HCT116 (cell line): ENCODE results near the gene TMUB1. TPM values are rescaled to one million over a fixed set of nuclear protein-coding genes. Genes with fewer than 3 reads are reported as not detected.

ENCODE experiments used
- ATAC-seq: fragments of 200-7000 bp; cut with Tn5 transposase; 2 replicates; pipeline ENCODE4 v1.9.1; 2020; ENCODE audit warnings: mild to moderate bottlenecking, moderate library complexity
- BruUV-seq: library from RNA; stranded (reverse); fragments of 400-500 nt; replicated peaks from 2 replicates; lab custom pipeline; 2021; lab: Mats Ljungman, UMichigan
- CTCF ChIA-PET: fragments of 300-600 bp; sonication (Branson Sonifier 250); formaldehyde crosslinking; loops from one replicate; lab custom pipeline; 2021; ENCODE audit warnings: antibody characterized with exemption; lab: Charles Lee
- POLR2A ChIA-PET: fragments of 300-600, 350-600 bp; sonication (Branson Sonifier 250); formaldehyde crosslinking; loops from one replicate; lab custom pipeline; 2021; ENCODE audit warnings: antibody characterized with exemption; lab: Charles Lee
- RAD21 ChIA-PET, 2 experiments: fragments of 300-600 bp; sonication (Branson Sonifier 250); formaldehyde crosslinking; loops; one replicate each; lab custom pipeline; 2023; ENCODE audit warnings: low total read pairs in 2 of 2; ENCODE audit not compliant: uncharacterized antibody in 2 of 2, unreplicated experiment in 2 of 2, low non-redundant PET in 1 of 2; lab: Charles Lee
- DNase-seq: peaks from one replicate; pipeline ENCODE4 v3.0.0-alpha.2; 2010; ENCODE audit warnings: low read depth, low spot score
- H2AFZ ChIP-seq: fragments of 200-600 bp; shearing (Covaris generic), sonication (generic); 2 replicates; pipeline ENCODE4 v1.6.1; 2017; ENCODE audit warnings: low read depth, mixed run types, mixed read lengths, antibody characterized with exemption, low read length; ENCODE audit not compliant: poor library complexity, severe bottlenecking
- H3K27ac ChIP-seq: 2 replicates; pipeline ENCODE4 v1.5.1; 2012; ENCODE audit warnings: low read depth, low read length
- H3K27me3 ChIP-seq: fragments of 200-600 bp; sonication (generic); 2 replicates; pipeline ENCODE4 v1.6.1; 2016; ENCODE audit warnings: mixed run types, low read length, mixed read lengths; ENCODE audit not compliant: insufficient read depth
- H3K36me3 ChIP-seq, 2 experiments: fragments of 200-500 bp in 1 of 2; fragments of 200-600 bp in 1 of 2; sonication (Bioruptor generic) in 1 of 2; sonication (generic) in 1 of 2; 2 replicates each; pipeline versions ENCODE4 v1.5.1 to v1.6.1; 2014 to 2016; ENCODE audit warnings: low read length in 2 of 2, inconsistent platforms in 1 of 2, mixed read lengths in 1 of 2, mixed run types in 1 of 2; ENCODE audit not compliant: insufficient read depth in 2 of 2, control insufficient read depth in 1 of 2
- H3K4me1 ChIP-seq, 2 experiments: fragments of 200-600 bp in 1 of 2; sonication (generic) in 1 of 2; 2 replicates each; pipeline versions ENCODE4 v1.5.1 to v1.6.1; 2012 to 2017; ENCODE audit warnings: low read length in 2 of 2, inconsistent platforms in 1 of 2, mild to moderate bottlenecking in 1 of 2, mixed read lengths in 1 of 2, mixed run types in 1 of 2, moderate library complexity in 1 of 2; ENCODE audit not compliant: insufficient read depth in 2 of 2, control insufficient read depth in 1 of 2
- H3K4me2 ChIP-seq: fragments of 200-600 bp; sonication (generic); 2 replicates; pipeline ENCODE4 v1.6.1; 2017; ENCODE audit warnings: mixed run types, low read length, mixed read lengths
- H3K4me3 ChIP-seq, 2 experiments: fragments of 200-600 bp in 1 of 2; sonication (generic) in 1 of 2; replicated peaks in 1 of 2; 2 replicates each; pipeline ENCODE4 v1.5.1; 2011 to 2016; ENCODE audit warnings: low read length in 2 of 2, control low read depth in 1 of 2, low read depth in 1 of 2, mild to moderate bottlenecking in 1 of 2, mixed read lengths in 1 of 2, mixed run types in 1 of 2
- H3K79me2 ChIP-seq: fragments of 200-600 bp; sonication (generic); 2 replicates; pipeline ENCODE4 v1.6.1; 2017; ENCODE audit warnings: mild to moderate bottlenecking, mixed run types, low read length, moderate library complexity, mixed read lengths; ENCODE audit not compliant: insufficient read depth
- H3K9ac ChIP-seq: fragments of 200-600 bp; sonication (generic); 2 replicates; pipeline ENCODE4 v1.6.1; 2016; ENCODE audit warnings: low read length, mixed read lengths
- H3K9me2 ChIP-seq: fragments of 200-600 bp; sonication (generic), shearing (Covaris generic); 2 replicates; pipeline ENCODE4 v1.6.1; 2017; ENCODE audit warnings: mixed run types, mild to moderate bottlenecking, moderate library complexity; ENCODE audit not compliant: insufficient read depth
- H3K9me3 ChIP-seq, 2 experiments: fragments of 200-500 bp in 1 of 2; fragments of 200-600 bp in 1 of 2; sonication (Bioruptor generic) in 1 of 2; sonication (generic) in 1 of 2; 2 replicates each; pipeline ENCODE4 v1.6.1; 2014 to 2017; ENCODE audit warnings: low read length in 2 of 2, mixed read lengths in 2 of 2, inconsistent platforms in 1 of 2, low read depth in 1 of 2, mild to moderate bottlenecking in 1 of 2, mixed run types in 1 of 2, moderate library complexity in 1 of 2; ENCODE audit not compliant: control insufficient read depth in 1 of 2, insufficient read depth in 1 of 2
- H4K20me1 ChIP-seq: fragments of 200-600 bp; sonication (generic), shearing (Covaris generic); 2 replicates; pipeline ENCODE4 v1.6.1; 2017; ENCODE audit warnings: mixed run types, mild to moderate bottlenecking, moderate library complexity; ENCODE audit not compliant: insufficient read depth
- CEBPB ChIP-seq: IDR thresholded peaks from 2 replicates; pipeline ENCODE4 v1.6.1; 2012; ENCODE audit warnings: low read depth
- CTCF ChIP-seq, 3 experiments: fragments of 200-600 bp in 1 of 3; sonication (generic) in 1 of 3; IDR thresholded peaks in 2 of 3; conservative IDR thresholded peaks in 1 of 3; 2 replicates each; pipeline ENCODE4 v1.5.1; 2012 to 2017; ENCODE audit warnings: low read depth in 2 of 3, low read length in 2 of 3, antibody characterized with exemption in 1 of 3, borderline replicate concordance in 1 of 3, control low read depth in 1 of 3, mild to moderate bottlenecking in 1 of 3, mixed read lengths in 1 of 3, mixed run types in 1 of 3, moderate library complexity in 1 of 3; ENCODE audit not compliant: insufficient read depth in 1 of 3
- ELF1 ChIP-seq: IDR thresholded peaks from 2 replicates; pipeline ENCODE4 v1.6.1; 2012; ENCODE audit warnings: low read depth, borderline replicate concordance
- EZH2 ChIP-seq: fragments of 200-600 bp; sonication (generic); IDR thresholded peaks from 2 replicates; pipeline ENCODE4 v1.6.1; 2017; ENCODE audit warnings: antibody characterized with exemption, mixed run types
- EZH2phosphoT487 ChIP-seq: fragments of 200-600 bp; IDR thresholded peaks from 2 replicates; pipeline ENCODE4 v1.6.1; 2018; ENCODE audit warnings: antibody characterized with exemption, borderline replicate concordance
- FOSL1 ChIP-seq: IDR thresholded peaks from 2 replicates; pipeline ENCODE4 v1.6.1; 2012; ENCODE audit warnings: low read depth
- JUND ChIP-seq: IDR thresholded peaks from 2 replicates; pipeline ENCODE4 v1.6.1; 2012
- MAX ChIP-seq: IDR thresholded peaks from 2 replicates; pipeline ENCODE4 v1.6.1; 2012
- POLR2AphosphoS5 ChIP-seq: IDR thresholded peaks from 2 replicates; pipeline ENCODE4 v1.6.1; 2011; ENCODE audit warnings: mild to moderate bottlenecking, low read depth, low read length, moderate library complexity
- RAD21 ChIP-seq: IDR thresholded peaks from 2 replicates; pipeline ENCODE4 v1.6.1; 2012; ENCODE audit warnings: low read depth, mild to moderate bottlenecking
- REST ChIP-seq: IDR thresholded peaks from 2 replicates; pipeline ENCODE4 v1.6.1; 2012; ENCODE audit warnings: low read depth
- SIN3A ChIP-seq: IDR thresholded peaks from 2 replicates; pipeline ENCODE4 v1.6.1; 2012; ENCODE audit warnings: low read depth
- SP1 ChIP-seq: IDR thresholded peaks from 2 replicates; pipeline ENCODE4 v1.6.1; 2012; ENCODE audit warnings: low read depth
- TCF7L2 ChIP-seq: IDR thresholded peaks from 2 replicates; pipeline ENCODE4 v1.7.0; 2011; ENCODE audit warnings: borderline replicate concordance, inconsistent platforms; ENCODE audit not compliant: insufficient read depth, insufficient read length; ENCODE audit errors: extremely low read depth
- YY1 ChIP-seq: IDR thresholded peaks from 2 replicates; pipeline ENCODE4 v1.6.1; 2011; ENCODE audit warnings: low read length, low read depth, moderate library complexity, mild to moderate bottlenecking; ENCODE audit not compliant: insufficient replicate concordance; ENCODE audit errors: extremely low read depth
- ZBTB33 ChIP-seq: IDR thresholded peaks from 2 replicates; pipeline ENCODE4 v1.6.1; 2011; ENCODE audit warnings: mild to moderate bottlenecking, low read length, moderate library complexity; ENCODE audit not compliant: insufficient replicate concordance; ENCODE audit errors: extremely low read depth
- ZFX ChIP-seq: fragments of 450-650 bp; IDR thresholded peaks from 2 replicates; pipeline ENCODE4 v1.6.1; 2017
- intact Hi-C: fragments of 100-400 bp; cut with micrococcal nuclease; formaldehyde crosslinking; loops from 2 replicates; pipeline ENCODE4 v1.10.0; 2022
- total RNA-seq: library from RNA; stranded (reverse); gene quantifications from one replicate; pipeline ENCODE4 v1.2.1, GENCODE V29; 2021; ENCODE audit not compliant: unreplicated experiment

The TMUB1 gene
- total RNA-seq, 1 experiment from 2014 or later = 75.8 TPM

- DNase-seq (peak; percentile 76), ATAC-seq (peak; percentile 44)
- BruUV-seq = no TSS peak
- ChIA-PET RAD21 (interaction anchor here (0.6 to 0.7 kb wide), 2 partner anchors 51 to 135 kb away, joined by 3 to 6 read pairs; no protein-coding TSS in a partner anchor), POLR2A (interaction anchor here (1.0 to 1.1 kb wide), 2 partner anchors 33 to 103 kb away, joined by 3 read pairs; partner anchors contain the start of gene FASTK), CTCF (interaction anchor here (1.0 to 4.3 kb wide), 4 partner anchors 10 to 215 kb away, joined by 3 to 18 read pairs (median 4); partner anchors contain the start of gene ABCB8)
- Histone ChIP-seq H3K79me2 (peaks cover 81% of the 10 kb centered on the region), H3K4me1 (peaks cover 33 to 74% of the 10 kb centered on the region in 2 experiments), H3K9me2 (no peaks in the 10 kb centered on the region), H3K36me3 (peaks cover 4 to 6% of the 10 kb centered on the region in 2 experiments; a peak in 3 of 4 replicates), H3K9ac (peak overlapping the region; percentile 58), H2AFZ (no peak overlapping the region), H3K27ac (peak overlapping the region; percentile 82), H3K9me3 (no peaks in the 10 kb centered on the region), H3K27me3 (no peaks in the 10 kb centered on the region), H3K4me3 (peak overlapping the region; percentile 42 to 53), H4K20me1 (no peaks in the 10 kb centered on the region; the same call in 1 of the 2 replicates), H3K4me2 (peak overlapping the region; percentile 88)
- intact Hi-C loops = loop anchor here (5.0 kb wide), 2 partner anchors 86 to 336 kb away; partner anchors contain the start of gene ABCB8
- no peak; a peak in 1 of 6 replicates for TF ChIP-seq CTCF (IDR thresholded peaks at IDR 0.05 in 2 of 3, conservative IDR thresholded peaks at IDR 0.05 in 1 of 3; ENCODE audit: borderline replicate concordance in 1 of 3, insufficient read depth in 1 of 3, low read depth in 2 of 3, low read length in 2 of 3)
- no peak for TF ChIP-seq MAX
- TF ChIP-seq SP1 = no peak
- no peak for TF ChIP-seq POLR2AphosphoS5
- no peak for TF ChIP-seq ELF1
- TF ChIP-seq EZH2phosphoT487 = no peak
- no peak for TF ChIP-seq JUND
- no peak for TF ChIP-seq FOSL1
- no peak for TF ChIP-seq CEBPB
- no peak for TF ChIP-seq SIN3A
- no peak for TF ChIP-seq TCF7L2
- no peak for TF ChIP-seq YY1
- no peak for TF ChIP-seq ZBTB33
- no peak for TF ChIP-seq ZFX
- no peak for TF ChIP-seq EZH2
- no peak for TF ChIP-seq RAD21
- no peak for TF ChIP-seq REST
Observed at GRCh38 chr7:151113344-151114150, 30.3 kb upstream of the TMUB1 start.
